ENCODE results near the gene TBC1D21.

TBC1D21 gene

DNA sequence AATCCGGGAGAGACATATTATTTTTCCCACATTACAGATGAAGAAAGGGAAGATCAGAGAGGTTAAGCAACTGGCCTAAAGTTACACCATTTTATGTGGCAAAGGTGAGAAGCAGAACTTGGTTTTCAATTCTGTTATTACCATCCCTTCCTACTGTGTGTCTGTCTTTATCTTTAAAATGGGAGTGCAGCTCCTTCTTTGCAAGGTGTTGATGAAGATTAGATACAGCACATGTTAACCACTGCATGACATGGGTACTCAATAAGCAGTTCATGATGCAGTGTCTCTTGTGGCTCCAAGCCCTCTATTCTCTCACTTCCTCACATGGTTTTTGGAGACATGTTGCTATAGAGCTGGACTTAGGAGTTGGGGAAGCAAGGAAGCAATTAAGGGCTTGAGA is 23.1 kb upstream of the TBC1D21 start:
- TF ChIP-seq, protein P1, sequence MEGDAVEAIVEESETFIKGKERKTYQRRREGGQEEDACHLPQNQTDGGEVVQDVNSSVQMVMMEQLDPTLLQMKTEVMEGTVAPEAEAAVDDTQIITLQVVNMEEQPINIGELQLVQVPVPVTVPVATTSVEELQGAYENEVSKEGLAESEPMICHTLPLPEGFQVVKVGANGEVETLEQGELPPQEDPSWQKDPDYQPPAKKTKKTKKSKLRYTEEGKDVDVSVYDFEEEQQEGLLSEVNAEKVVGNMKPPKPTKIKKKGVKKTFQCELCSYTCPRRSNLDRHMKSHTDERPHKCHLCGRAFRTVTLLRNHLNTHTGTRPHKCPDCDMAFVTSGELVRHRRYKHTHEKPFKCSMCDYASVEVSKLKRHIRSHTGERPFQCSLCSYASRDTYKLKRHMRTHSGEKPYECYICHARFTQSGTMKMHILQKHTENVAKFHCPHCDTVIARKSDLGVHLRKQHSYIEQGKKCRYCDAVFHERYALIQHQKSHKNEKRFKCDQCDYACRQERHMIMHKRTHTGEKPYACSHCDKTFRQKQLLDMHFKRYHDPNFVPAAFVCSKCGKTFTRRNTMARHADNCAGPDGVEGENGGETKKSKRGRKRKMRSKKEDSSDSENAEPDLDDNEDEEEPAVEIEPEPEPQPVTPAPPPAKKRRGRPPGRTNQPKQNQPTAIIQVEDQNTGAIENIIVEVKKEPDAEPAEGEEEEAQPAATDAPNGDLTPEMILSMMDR (conservative IDR thresholded peaks at IDR 0.05), result no peak
- H3K27ac ChIP-seq, result no peak overlapping the region

DNA sequence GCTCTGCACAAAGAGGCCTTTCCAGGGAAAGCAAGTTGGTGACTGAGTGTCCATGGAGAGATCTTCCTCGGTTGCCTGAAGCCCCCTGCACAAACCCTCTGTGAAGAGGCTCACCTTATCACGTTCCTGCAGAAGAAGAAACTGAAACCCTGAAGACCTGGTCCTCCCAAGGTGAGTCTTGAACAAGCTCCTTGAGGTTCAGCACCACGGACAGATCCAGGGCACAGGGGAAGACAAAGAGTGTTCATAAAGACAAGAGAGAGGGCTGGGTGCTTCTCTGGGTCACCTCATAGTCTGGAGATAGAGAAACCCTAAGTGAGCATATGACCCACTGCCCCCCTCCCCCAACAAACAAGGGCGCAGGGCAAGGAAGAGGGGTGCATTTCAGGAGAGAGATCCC is 21.7 kb upstream of the TBC1D21 start:
- H3K27ac ChIP-seq, result no peak overlapping the region
- TF ChIP-seq, protein P1 (conservative IDR thresholded peaks at IDR 0.05), result no peak

DNA sequence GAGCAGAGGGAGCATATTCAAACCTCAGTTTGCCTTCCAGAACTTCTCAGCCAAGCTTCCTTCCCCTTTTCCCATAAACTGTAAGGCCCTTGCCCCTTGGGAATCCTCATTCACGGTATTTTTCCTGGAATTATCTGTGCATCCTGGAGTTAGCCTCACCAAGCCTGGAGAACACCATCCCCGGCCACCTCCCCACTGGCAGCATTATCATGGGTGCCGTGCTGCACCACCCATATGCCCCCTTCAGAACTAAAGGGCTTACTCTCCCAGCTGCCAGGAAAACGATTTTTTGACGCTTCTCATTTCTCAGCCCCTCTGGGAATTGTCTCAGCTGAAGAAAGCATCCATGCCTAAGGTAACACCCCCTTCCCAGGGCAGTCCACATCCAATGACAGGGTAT is 20.9 kb upstream of the TBC1D21 start:
- H3K27ac ChIP-seq, result no peak overlapping the region
- TF ChIP-seq, protein P1 (conservative IDR thresholded peaks at IDR 0.05), result no peak

DNA sequence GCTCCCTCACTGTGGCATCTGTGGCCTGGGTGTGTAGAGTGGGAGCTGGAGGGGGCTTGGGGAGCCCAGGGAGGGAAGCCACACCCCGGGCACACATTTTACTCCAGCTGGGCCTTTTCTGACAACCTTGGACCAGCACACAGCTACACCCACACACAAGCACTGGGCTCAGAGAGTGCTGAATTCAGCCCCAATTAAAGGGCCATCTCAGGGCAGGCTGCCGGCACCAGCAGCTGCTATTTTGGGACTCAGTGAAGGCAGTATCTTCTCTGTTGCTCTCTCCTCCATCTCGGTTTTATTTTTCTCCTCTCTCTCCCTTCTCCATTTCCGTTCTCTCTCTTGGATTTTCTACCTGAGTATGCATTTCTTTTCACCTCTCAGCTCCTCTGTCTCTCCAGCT is 19.1 kb upstream of the TBC1D21 start:
- TF ChIP-seq, protein P1 (conservative IDR thresholded peaks at IDR 0.05), result no peak
- H3K27ac ChIP-seq, result no peak overlapping the region

DNA sequence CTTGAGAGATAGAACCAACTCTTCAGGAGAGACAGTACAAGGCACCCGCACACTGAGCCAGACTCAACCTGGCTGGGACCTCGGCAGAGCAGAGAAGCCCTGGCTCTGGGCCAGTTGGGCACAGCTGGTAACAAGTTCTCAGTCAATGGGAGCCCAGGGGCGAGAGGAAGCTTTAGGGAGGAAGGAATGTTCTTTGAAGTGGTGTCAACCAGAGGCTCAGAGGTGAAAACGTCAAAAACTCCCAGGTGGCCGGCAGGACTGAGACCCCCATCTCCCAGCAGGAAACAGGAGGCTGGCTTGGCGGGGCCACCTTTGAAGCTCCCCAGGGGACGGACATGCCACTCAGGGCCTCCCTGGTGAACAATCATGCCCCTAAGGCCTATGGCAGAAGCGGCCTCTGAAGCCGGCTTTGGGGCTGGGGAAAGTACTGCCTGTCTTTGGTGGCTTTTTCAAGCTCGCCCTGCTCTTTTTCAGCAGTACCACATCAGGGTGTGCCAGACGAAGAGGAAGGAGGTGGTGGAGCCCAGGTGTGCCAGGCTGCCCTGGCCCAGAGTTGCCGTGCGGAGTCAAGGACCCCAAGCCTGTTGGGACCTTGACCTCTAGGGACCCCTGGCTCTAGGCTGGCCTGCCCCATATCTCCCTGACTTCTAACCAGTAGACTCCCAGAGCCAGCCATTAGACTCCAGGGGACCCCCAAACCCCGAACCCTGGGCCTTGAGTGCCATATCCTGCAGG is 16.7 kb upstream of the TBC1D21 start:
- TF ChIP-seq, protein P1 (conservative IDR thresholded peaks at IDR 0.05), result no peak
- H3K27ac ChIP-seq, result no peak overlapping the region

DNA sequence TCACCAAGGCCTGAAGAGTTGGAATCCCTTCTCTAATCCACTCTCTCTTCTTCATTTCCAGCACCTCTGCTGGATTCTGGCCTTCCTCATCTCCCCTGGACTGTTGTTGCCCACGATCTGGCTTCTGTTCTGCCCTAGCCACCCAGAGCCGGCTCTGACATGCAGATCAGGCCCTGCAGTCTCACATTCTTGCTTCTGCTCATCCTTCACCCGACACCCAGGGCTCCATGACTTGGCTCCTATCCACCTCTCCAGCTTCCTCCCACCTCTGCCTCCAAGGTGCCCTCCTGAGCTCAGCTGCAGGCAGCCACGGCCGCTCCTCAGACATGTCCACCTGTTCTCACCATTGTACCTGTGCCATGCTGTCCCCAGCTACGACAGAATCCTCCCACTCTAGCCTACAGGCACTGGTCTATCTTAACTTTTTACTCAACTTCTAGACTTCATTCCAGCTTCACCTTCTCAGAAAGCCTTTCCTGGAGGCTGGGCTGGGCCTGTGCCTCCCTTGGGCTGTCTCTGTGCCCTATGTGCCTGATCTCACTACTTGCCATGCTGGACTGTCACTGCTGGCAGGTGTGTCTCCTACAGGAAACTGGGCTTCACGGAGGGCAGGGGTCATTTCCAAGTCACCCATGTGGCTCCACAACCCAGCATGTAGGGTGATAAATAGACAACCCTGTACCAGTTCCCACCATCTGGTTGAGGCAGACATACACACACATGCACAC is 16.0 kb upstream of the TBC1D21 start:
- H3K27ac ChIP-seq, result no peak overlapping the region
- TF ChIP-seq, protein P1 (conservative IDR thresholded peaks at IDR 0.05), result no peak

DNA sequence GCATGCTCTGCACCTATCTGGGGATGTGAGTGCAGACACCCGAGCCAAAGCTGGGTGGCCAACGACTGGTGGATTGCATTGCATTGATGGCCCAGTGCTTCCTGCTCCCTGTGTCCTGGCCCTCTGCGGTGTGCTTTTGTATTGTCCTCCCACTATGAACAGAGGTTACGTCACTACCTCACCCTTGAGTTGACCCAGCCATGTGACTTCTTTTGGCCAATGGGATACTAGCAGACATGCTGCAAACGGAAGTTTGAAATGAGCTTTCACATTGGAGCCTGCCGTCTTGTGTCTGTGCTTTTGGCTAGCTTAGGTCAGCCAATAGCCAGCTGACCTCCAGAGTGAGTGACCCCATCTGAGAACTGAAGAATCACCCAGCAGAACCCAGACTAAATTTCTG is 15.3 kb upstream of the TBC1D21 start:
- TF ChIP-seq, protein P1 (conservative IDR thresholded peaks at IDR 0.05), result no peak
- H3K27ac ChIP-seq, result no peak overlapping the region

Data from VCaP (cell line).